SKM-1 (cell line): ENCODE measurements around the gene CEP57L1.
A peak's percentile ranks its signal among the peaks of the same experiment; 100 is the strongest.
"Not testable (repeated sequence)": the region's sequence is repeated elsewhere in the genome, so short reads cannot be mapped to it uniquely, and the experiment has no call there.

Experiments
- DNase-seq: peaks from one replicate; lab custom pipeline; 2025; ENCODE audit not compliant: unreplicated experiment; lab: John Stamatoyannopoulos, UW

CEP57L1 gene

GRCh38 chr6:109073344-109074132 lies 21.8 kb upstream of the CEP57L1 start:
- peak; percentile 49 for DNase-seq

- DNase-seq: no peak
These were observed 21.2 kb upstream of the CEP57L1 start for GRCh38 chr6:109074133-109074415.

GRCh38 chr6:109075934-109076333 lies 19.4 kb upstream of the CEP57L1 start:
- DNase-seq: no peak

- DNase-seq: no peak
These were observed 18.9 kb upstream of the CEP57L1 start for GRCh38 chr6:109076377-109076776.

- no peak for DNase-seq
These were observed 15.3 kb upstream of the CEP57L1 start for GRCh38 chr6:109079981-109080380.

- DNase-seq: no peak
These were observed 14.3 kb upstream of the CEP57L1 start for GRCh38 chr6:109081026-109081425.

GRCh38 chr6:109081516-109082187 lies 13.7 kb upstream of the CEP57L1 start:
- DNase-seq: no peak

GRCh38 chr6:109082188-109082577 lies 13.1 kb upstream of the CEP57L1 start:
- peak; percentile 48 for DNase-seq

GRCh38 chr6:109083657-109084056 lies 11.7 kb upstream of the CEP57L1 start:
- no peak for DNase-seq

GRCh38 chr6:109084146-109084545 lies 11.2 kb upstream of the CEP57L1 start:
- DNase-seq: not testable (repeated sequence)

- DNase-seq: no peak
These were observed 7.5 kb upstream of the CEP57L1 start for GRCh38 chr6:109087661-109088264.

GRCh38 chr6:109088995-109089394 lies 6.3 kb upstream of the CEP57L1 start:
- DNase-seq: no peak

- DNase-seq: no peak
These were observed 3.8 kb upstream of the CEP57L1 start for GRCh38 chr6:109091314-109092024.

- DNase-seq: no peak
These were observed 3.2 kb upstream of the CEP57L1 start for GRCh38 chr6:109092074-109092473.

GRCh38 chr6:109093732-109094415 lies 1.4 kb upstream of the CEP57L1 start:
- no peak for DNase-seq

- DNase-seq: peak; percentile 84
These were observed 781 bp upstream of the CEP57L1 start, which contains the start of gene SESN1 for GRCh38 chr6:109094416-109095035. Gene SESN1, minus strand, starts transcription at chr6:109094846. Its CDS starts 773 bp downstream, at chr6:109094073.

- DNase-seq: no peak
These were observed 453 bp downstream of the CEP57L1 start for GRCh38 chr6:109095835-109096084.

GRCh38 chr6:109096208-109096607 lies 901 bp downstream of the CEP57L1 start:
- DNase-seq: no peak

GRCh38 chr6:109097661-109098060 lies 2.4 kb downstream of the CEP57L1 start:
- no peak for DNase-seq

- no peak for DNase-seq
These were observed 7.5 kb downstream of the CEP57L1 start for GRCh38 chr6:109102762-109103161.

GRCh38 chr6:109103942-109104341 lies 8.6 kb downstream of the CEP57L1 start:
- no peak for DNase-seq
